NCI-H748 (cell line): ENCODE measurements around the gene CHRNB1.
"Not testable (repeated sequence)": the region's sequence is repeated elsewhere in the genome, so short reads cannot be mapped to it uniquely, and the experiment has no call there.

Experiments used
- DNase-seq: peaks from one replicate; lab custom pipeline; 2025; ENCODE audit not compliant: unreplicated experiment; lab: John Stamatoyannopoulos, UW

The CHRNB1 gene

DNA sequence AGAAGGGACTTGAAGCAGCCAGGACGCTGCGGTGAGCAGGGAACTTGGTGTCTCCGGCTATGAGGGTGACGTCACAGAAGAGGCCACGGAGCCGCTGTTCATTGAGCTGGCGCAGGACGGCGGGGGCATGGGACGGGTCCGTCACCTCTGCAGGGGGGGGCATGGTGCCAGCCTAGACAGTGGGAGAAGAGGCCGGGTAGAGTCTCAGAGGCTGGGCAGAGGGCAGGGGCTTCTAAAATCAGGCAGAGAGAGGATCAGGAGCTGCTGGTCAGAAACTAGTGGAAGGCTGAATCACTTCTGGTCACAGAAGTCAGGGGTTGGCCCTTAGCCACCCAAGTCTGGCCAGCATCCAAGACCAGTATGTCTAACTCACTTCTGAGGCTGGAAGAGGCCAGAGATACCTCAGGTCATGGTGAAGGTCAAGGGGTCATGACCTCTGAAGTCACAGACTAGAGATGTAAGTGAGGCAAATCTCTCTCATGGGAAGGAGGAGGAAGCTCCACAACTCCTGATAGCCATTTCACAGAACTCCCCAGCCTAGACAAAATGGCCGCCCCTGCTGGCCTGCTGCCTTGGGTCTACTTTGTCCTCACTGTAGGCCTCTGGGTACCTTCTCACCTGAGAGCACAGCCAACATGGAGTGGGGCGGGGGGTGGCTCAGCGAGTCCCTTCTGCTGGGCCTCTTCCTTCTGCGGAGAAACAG is 21.9 kb downstream of the CHRNB1 start:
- no peak for DNase-seq

DNA sequence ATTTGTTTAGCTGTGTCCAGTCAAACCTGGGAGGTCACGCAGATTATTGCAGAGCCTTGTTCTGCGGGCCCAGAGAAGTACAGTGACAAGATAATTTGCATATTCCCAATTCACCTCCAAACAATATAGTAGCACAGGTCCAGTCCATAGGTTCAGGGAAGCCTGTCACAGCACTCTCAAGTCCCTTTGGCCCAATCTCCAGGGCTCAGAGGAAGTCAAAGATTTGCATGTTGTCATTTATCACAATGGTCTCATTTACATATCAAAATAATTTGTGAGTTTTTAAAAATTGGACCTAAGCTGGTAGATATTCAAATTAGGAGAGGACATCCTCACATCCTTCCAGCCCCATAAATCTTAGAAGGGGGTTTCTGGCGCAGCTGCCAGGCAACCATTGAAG is 22.6 kb downstream of the CHRNB1 start:
- DNase-seq, result no peak

DNA sequence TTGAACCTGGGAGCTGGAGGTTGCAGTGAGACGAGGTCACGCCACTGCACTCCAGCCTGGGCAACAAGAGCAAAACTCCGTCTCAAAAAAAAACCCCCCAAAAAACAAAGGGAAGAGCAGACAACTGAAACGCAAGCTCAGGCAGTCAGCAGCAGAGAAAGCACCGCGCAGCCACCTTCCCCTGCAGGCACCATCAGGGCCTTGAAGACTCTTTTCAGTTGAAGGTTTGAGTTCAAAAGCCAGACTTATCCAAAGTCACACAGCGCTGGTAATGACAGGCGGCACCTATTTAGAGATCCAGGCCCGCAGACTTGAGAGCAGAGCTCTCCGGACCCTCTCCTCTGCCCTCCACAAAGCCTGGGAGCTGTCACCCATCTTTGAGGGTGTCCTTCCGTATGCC is 23.4 kb downstream of the CHRNB1 start:
- no peak for DNase-seq

DNA sequence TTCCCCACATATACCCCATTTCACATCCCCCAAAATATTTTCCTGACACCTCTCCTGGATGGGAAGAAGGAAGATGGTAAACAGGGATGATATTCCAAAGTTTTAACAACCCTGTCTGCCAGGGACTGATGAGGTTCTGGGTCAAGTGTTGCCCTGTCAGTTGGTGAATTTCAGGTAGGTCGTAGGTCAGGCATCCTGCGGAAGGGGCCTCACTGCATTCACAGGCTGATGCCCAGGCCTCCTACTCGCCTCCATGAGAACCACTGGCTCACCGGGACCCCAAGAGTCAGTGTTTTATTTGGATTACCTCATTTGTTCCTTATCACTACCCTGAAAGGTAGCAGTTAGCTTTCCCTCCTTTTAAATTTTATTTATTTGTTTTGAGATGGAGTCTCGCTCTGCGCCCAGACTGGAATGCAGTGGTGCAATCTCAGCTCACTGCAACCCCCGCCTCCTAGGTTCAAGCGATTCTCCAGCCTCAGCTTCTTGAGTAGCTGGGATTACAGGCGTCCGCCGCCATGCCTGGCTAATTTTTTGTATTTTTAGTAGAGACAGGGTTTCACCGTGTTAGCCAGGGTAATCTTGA is 24.0 kb downstream of the CHRNB1 start:
- DNase-seq, result no peak

DNA sequence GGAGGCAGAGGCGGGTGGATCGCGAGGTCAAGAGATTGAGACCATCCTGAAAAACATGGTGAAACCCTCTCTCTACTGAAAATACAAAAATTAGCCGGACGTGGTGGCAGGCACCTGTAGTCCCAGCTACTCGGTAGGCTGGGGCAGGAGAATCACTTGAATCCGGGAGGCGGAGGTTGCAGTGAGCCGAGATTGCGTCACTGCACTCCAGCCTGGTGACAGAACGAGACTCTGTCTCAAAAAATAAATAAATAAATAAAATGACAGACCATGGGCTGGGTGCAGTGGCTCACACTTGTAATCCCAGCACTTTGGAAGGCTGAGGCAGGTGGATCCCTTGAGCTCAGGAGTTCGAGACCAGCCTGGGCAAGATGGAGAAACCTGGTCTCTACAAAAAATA is 25.0 kb downstream of the CHRNB1 start:
- DNase-seq, result not testable (repeated sequence)

DNA sequence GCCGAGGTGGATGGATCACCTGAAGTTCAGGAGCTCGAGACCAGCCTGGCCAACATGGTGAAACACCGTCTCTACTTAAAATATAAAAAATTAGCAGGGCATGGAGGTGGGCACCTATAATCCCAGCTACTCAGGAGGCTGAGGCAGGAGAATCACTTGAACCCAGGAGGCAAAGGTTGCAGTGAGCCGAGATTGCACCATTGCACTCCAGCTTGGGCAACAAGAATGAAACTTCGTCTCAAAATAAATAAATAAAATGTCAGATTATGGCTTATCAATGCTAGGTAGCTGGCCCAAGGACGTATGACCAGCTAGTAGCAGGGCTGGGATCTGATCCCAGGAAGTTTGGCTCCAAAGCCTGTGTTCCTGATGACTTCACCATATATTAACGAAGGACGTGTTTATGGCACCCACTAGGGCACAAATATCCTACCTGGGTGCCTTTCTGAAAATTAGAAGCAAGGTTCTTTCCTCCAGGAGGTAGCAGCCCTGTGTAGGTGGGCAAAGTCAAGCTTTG is 25.7 kb downstream of the CHRNB1 start:
- not testable (repeated sequence) for DNase-seq

DNA sequence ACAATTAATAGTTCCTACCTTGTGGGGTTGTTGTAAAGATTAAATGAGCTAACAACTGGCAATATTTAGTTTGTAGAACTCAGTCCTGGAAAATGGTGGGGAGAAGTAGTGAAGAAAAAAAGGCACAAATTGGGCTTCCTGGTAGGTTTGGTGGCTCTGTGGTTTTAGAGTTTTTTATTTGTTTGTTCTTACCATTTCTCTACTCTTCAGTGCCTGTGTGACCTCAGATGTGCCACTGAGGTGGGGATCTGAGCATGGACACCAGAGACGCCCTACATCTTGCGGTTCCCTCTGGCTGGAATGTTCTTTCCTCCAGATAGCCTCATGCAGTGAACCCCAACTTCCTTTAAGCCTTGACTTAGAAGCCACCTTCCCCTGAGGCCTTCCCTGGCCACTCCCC is 26.9 kb downstream of the CHRNB1 start:
- no peak for DNase-seq

DNA sequence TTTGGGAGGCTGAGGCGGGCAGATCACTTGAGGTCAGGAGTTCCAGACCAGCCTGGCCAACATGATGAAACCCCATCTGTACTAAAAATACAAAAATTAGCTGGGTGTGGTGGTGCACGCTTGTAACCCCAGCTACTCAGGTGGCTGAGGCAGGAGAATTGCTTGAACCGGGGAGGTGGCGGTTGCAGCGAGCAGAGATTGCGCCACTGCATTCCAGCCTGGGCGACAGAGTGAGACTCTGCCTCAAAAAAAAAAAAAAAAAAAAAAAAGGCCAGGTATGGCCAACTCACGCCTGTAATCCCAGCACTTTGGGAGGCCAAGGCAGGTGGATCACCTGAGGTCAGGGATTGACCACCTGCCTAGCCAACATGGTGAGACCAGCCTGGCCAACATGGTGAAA is 29.9 kb downstream of the CHRNB1 start:
- DNase-seq, result not testable (repeated sequence)

DNA sequence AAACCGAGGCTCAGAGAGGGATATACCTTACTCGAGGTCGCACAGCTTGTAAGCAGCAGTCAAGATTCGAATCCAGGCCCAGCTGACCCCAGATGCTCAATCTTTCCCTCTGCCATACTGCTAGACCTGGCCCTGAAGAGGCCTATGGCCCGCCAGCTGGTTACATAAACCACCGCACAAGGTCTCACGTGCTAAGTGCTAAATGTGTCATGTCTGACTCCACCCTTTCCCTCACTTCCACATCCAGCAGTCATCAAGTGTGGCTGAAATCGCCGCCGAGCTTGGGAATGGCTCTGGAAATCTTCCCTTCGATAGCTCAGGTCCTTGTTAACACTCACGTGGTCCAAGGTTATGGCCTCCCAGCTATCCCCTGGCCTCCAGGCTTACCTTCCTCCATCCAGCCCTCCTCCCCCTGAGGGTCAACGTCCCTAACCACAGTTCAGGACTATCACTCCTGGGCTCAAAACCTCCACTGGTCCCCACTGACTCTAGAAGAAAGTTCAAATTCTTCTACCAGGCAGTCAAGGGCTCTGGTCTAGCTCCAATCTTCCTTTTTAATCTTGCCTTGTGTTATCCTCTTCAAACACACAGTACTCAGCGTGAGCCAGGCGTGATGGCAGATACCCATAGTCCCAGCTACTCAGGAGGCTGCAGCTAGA is 31.0 kb downstream of the CHRNB1 start:
- no peak for DNase-seq

DNA sequence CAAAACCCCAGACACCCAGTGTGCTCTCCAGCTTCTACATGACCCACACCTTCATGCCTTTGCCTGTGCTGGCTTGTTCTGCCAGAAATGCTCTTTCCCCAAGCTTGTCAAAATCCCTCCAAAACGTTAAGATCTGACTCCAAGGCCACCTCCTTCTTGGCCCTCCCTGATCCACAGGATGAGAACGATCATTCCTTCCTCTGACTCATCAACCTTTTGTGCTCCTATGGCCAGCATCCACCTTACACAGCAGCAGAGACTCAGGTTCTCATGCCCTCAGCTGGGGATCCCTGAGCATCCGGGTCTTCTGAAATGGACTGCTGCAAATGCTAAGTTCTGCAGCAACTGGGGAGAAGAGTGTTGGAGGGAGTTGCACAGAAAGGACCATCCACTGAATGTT is 31.6 kb downstream of the CHRNB1 start:
- DNase-seq, result no peak

DNA sequence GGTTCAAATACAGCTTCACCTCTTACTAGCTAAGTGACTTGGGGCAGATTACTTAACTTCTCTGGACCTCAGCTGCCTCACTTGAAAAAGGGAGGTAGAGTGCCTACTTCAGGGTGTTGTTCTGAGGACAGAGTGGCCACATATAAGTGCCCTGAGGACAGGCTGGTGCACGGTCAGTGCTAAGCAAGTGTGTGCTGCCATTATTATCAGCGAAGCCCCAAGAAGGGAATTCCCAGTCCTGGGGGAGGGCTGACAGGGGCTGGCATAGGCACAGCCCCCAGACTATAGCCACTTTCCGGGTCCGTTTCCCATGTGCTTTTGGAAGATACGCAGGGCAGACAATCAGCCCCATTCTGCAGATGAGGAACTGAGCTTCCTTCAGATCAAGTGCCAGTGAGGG is 32.1 kb downstream of the CHRNB1 start:
- no peak for DNase-seq

DNA sequence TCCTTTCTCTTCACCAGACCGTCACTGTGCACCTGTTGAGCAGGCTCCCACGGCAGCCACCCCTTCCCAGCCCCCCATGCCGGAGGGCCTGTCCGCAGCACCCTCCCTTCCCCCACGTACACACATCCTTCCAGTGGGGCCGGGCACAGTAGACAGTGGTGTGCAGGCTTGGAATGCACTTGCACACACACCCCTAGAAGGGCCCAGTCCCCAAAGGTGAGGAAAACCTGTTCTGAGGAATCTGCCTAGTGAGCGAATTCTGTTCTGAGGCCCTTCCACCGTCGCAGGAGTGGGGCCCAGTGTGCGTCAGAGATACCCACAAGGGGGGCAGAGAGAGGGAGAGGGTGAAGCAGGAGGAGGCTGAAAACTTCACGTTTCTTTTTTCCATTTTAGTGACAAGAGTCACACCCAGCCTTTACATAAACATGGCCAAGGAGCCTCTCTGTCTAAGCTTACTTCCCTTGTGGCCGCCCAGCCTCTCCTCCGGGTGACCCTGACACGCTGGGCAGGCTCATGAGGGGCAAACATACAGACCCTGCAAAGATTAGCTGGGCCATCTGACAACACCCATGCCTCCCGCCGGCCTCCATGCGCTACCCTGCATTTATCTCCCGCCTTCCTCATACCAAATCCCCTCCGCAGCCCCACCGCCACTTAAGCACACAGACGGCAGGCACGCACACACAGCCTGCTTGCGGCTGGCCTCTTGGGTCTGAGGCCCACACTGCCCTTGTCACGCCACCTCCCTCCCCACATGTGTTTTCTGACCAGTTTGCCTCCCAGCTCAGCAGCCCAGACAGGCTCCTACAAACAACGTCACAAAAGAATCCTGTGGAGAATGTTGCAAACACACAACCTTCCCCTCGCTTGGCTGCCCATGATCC is 32.8 kb downstream of the CHRNB1 start:
- DNase-seq, result peak; percentile 54

DNA sequence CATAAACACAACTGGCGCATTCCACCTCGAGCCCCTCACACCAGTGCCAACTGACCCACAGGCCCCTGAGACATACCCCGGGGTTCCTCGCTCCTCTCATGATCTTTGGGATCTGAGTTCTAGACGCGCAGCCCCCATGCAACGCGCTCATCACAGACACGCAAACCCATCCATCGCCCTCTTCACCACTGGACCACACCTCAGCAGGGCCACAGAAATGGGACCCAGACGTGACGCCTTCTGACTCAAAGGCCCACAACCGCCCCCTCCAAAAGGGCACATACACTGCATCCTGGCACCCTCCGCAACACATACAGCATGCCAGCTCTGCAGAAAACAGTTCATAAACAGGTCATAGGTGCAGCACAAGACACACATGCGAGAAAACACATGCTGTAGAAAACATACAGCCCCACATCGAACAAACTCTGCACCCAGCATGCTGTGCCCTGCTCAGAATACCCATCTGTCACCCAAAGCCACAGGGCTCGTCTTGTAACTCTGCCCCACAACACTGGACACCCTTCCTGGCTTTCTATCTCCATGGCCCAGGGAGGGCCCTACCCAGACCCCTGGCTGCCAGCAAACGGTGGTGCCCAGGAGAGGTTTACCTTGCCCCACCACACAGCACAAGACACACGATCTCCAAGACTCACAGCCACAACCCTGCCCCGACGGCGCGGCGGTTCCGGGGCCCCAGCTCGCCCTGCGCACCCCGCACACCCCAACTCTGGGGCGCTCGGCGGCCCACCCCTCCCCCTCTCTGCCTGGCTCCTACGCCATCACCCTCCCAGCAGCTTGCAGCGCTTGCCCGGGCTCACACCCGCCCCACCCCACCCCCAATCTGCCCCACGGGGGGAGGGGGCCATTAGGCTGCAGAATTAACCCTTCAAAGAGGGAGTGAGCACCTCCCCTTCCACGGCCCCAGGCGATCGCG is 33.7 kb downstream of the CHRNB1 start:
- peak; percentile 59 for DNase-seq

DNA sequence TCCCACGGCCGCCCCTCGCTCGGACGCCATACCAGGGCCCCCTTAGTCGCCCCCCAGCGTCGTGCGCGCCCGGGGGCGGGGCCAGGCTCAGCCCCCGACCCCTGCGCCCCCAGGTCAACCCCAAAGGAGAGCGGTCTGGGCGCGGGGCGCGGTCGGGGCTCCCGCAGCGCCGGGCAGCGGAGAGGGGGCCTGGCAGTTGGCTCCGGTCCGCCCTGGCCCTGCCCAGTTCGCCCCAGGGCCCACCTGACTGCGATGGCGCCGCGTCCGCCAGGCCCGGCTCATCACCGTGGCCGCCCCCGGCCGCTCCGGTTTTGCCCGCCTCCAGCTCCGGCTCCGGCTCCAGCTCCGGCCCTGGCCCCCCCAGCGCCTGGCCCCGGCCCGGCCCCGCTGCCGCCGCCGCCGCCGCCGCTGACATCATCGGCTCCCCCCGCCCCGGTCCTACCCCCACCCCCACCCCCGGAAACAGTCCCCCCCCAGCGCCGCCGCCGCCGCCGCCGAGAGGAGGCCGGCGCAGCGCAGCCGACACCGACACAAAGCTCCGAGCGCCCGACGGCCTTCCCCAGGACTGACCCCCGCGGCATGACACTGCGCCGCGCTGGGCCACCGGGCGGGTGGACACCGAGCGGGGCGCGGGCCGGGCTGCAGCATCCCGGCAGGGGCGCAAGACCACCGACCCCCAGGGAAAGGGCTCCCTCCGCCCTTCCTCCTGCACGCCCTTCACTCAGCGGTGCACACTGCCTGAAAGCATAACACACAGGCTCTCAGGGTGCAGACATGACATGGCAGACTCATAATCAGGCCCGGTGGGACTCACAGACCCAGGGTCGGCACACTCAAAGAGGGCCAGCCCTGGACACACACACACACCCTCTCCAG is 34.6 kb downstream of the CHRNB1 start, which contains the start of gene ZBTB4:
ZBTB4 (minus strand) TSS at position 419 of the 876 bp plus-strand sequence. CDS start 12,830 bp downstream, outside the sequence.
- DNase-seq, result peak; percentile 72

DNA sequence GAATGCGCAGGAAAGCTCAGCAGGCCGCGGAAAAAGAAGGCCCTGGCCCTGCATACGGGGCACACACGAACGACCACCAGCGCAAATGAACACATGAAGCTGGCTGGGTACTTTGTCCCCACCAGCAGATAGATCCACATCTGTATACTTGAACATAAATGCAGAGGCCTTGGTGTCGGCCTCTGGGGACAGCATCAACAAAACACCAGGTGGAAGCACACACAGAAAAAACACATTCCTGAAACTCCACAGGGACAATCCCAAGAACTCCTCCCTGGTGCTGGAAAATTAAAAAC is 35.2 kb downstream of the CHRNB1 start:
- DNase-seq, result no peak

DNA sequence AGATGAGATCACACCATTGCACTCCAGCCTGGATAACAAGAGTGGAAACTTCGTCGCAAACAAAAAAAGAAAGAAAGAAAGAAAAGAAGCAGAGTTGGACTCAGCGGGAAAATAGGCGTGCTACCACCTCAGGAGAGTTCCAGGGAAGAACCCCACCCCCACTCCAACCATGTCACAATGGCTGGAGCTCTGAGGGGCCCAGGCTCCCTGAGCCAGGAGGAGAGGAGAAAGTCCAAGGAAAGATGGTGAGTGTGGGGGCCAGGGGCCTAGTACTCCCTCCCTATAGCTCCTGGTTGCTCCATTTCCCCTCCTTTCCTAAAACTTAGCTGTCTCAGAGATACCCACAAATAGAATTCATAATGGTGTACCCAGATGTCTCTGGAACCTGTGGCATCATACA is 36.4 kb downstream of the CHRNB1 start, which contains the start of gene SLC35G6:
SLC35G6 (plus strand) TSS at position 172 of the 400 bp plus-strand sequence; CDS start at position 243, 71 bp downstream.
- not testable (repeated sequence) for DNase-seq

DNA sequence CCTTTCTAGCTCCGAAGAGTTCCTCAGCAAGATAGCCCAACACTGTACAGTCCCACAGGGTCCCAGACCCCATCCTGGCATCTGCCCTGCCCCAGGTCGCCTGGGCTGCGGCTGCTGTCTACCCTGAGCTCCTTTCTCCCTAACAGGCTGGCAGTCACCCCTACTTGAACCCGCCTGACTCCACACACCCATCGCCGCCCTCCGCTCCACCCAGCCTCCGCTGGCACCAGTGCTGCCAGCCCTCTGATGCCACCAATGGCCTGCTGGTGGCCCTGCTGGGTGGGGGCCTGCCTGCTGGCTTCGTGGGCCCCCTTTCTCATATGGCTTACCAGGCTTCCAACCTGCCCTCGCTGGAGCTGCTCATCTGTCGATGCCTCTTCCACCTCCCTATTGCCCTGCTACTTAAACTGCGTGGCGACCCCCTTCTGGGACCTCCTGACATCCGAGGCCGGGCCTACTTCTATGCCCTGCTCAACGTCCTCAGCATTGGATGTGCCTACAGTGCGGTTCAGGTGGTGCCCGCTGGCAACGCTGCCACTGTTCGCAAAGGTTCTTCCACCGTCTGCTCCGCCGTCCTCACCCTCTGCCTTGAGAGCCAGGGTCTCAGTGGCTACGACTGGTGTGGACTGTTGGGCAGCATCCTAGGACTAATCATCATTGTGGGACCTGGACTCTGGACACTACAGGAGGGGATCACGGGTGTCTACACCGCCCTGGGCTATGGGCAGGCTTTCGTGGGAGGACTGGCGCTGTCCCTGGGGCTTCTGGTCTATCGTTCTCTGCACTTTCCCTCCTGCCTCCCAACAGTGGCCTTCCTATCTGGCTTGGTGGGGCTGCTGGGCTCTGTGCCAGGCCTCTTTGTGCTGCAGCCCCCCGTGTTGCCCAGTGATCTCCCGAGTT is 37.2 kb downstream of the CHRNB1 start:
- not testable (repeated sequence) for DNase-seq

DNA sequence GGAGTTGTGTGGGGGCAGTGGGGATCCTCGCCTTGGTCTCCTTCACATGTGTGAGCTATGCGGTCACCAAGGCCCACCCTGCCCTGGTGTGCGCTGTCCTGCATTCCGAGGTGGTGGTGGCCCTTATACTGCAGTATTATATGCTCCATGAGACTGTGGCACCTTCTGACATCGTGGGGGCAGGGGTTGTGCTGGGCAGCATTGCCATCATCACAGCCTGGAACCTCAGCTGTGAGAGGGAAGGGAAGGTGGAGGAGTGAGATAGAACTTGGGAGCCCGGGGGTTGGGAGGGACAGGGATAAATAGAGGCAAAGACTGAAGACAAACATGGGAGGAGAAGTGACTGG is 37.9 kb downstream of the CHRNB1 start:
- not testable (repeated sequence) for DNase-seq
